Fibroblast of lung (primary cell): ENCODE results near the gene PDHX.

Experiments
- CTCF ChIP-seq, 2 donors: IDR thresholded peaks in 1 of 2; conservative IDR thresholded peaks in 1 of 2; 1 replicate in 1 of 2; 2 replicates in 1 of 2; pipeline ENCODE4 v1.5.1; 2011 to 2012; ENCODE audit warnings: low read length in 2 of 2, control low read depth in 1 of 2, inconsistent platforms in 1 of 2, low read depth in 1 of 2, mild to moderate bottlenecking in 1 of 2
- EZH2 ChIP-seq: IDR thresholded peaks from 2 replicates; pipeline ENCODE4 v1.5.1; 2012; ENCODE audit warnings: low read length, control low read depth, mild to moderate bottlenecking; ENCODE audit errors: missing control alignments

GRCh38 chr11:35003658-35004057 is 87.2 kb downstream of the PDHX start:
- no peak for TF ChIP-seq CTCF (conservative IDR thresholded peaks at IDR 0.05 in 1 of 2, IDR thresholded peaks at IDR 0.05 in 1 of 2; ENCODE audit: low read depth in 1 of 2, low read length in 2 of 2)
- TF ChIP-seq EZH2: no peak
